H1 (cell line): Measurements from ENCODE around the gene GUCY2D. TPM values are rescaled to one million over a fixed set of nuclear protein-coding genes. Genes with fewer than 3 reads are reported as not detected.

ENCODE experiments used
- CTCF ChIA-PET: fragments of 300-600 bp; sonication (Branson Sonifier 250); formaldehyde crosslinking; loops from one replicate; lab custom pipeline; 2021; ENCODE audit not compliant: partially characterized antibody; lab: Charles Lee
- POLR2A ChIA-PET: fragments of 300-600 bp; sonication (Branson Sonifier 250); formaldehyde crosslinking; loops from one replicate; lab custom pipeline; 2021; ENCODE audit warnings: inconsistent platforms; ENCODE audit not compliant: partially characterized antibody; lab: Charles Lee
- DNase-seq, 2 experiments: peaks; one replicate each; pipeline versions ENCODE4 v3.0.0 to v3.0.0-alpha.2; 2010 to 2022; ENCODE audit warnings: low spot score in 2 of 2, low read depth in 1 of 2, mixed read lengths in 1 of 2
- FAIRE-seq: peaks from 2 replicates; lab custom pipeline; 2011; peaks lifted over from hg19 to GRCh38; lab: Jason Lieb, UNC
- H2AFZ ChIP-seq: 2 replicates; pipeline ENCODE4 v1.8.1; 2012; ENCODE audit warnings: low read length, inconsistent platforms
- H2AK5ac ChIP-seq: 2 replicates; pipeline ENCODE4 v1.6.1; 2013; ENCODE audit warnings: low read depth, low read length
- H2BK120ac ChIP-seq: replicated peaks from 2 replicates; pipeline ENCODE3; 2013; ENCODE audit warnings: low read depth, low read length, inconsistent platforms
- H2BK12ac ChIP-seq: 2 replicates; pipeline ENCODE4 v1.6.1; 2013; ENCODE audit warnings: low read depth, low read length
- H2BK15ac ChIP-seq: 2 replicates; pipeline ENCODE4 v1.6.1; 2013; ENCODE audit warnings: low read length
- H2BK20ac ChIP-seq: 2 replicates; pipeline ENCODE4 v1.6.1; 2013; ENCODE audit warnings: low read length
- H2BK5ac ChIP-seq: 2 replicates; pipeline ENCODE4 v1.6.1; 2013; ENCODE audit warnings: low read depth, low read length
- H3K14ac ChIP-seq: 2 replicates; pipeline ENCODE4 v1.6.1; 2013; ENCODE audit warnings: inconsistent platforms; ENCODE audit not compliant: insufficient read length
- H3K18ac ChIP-seq: 2 replicates; pipeline ENCODE4 v1.6.1; 2013; ENCODE audit warnings: low read length; ENCODE audit errors: extremely low read depth
- H3K23ac ChIP-seq: 2 replicates; pipeline ENCODE4 v1.6.1; 2013; ENCODE audit warnings: inconsistent platforms; ENCODE audit not compliant: insufficient read length
- H3K23me2 ChIP-seq: 2 replicates; pipeline ENCODE4 v1.6.1; 2013; ENCODE audit warnings: low read depth, low read length
- H3K27ac ChIP-seq: 2 replicates; pipeline ENCODE4 v1.6.1; 2011; ENCODE audit warnings: low read depth, low read length, inconsistent platforms
- H3K27me3 ChIP-seq, 4 experiments: replicated peaks in 1 of 4; 1 replicate in 1 of 4; 2 replicates in 3 of 4; pipeline versions ENCODE4 v1.6.1 to v1.8.1; 2011 to 2013; ENCODE audit warnings: low read length in 3 of 4, mild to moderate bottlenecking in 3 of 4, inconsistent platforms in 2 of 4, mixed read lengths in 2 of 4, moderate library complexity in 1 of 4; ENCODE audit not compliant: control insufficient read depth in 3 of 4, insufficient read depth in 3 of 4; ENCODE audit errors: extremely low read depth in 1 of 4
- H3K36me3 ChIP-seq, 4 experiments: 2 replicates each; pipeline versions ENCODE4 v1.6.1 to v1.8.1; 2011 to 2013; ENCODE audit warnings: mild to moderate bottlenecking in 4 of 4, low read length in 3 of 4, moderate library complexity in 2 of 4, control low read depth in 1 of 4, inconsistent platforms in 1 of 4; ENCODE audit not compliant: insufficient read depth in 4 of 4, control insufficient read depth in 2 of 4
- H3K4ac ChIP-seq: replicated peaks from 2 replicates; pipeline ENCODE3; 2013; ENCODE audit warnings: low read length, low read depth, mixed read lengths, inconsistent platforms; ENCODE audit not compliant: insufficient read length
- H3K4me1 ChIP-seq, 4 experiments: replicated peaks in 1 of 4; 1 replicate in 1 of 4; 2 replicates in 3 of 4; pipeline versions ENCODE4 v1.6.1 to v1.8.1; 2011 to 2013; ENCODE audit warnings: low read length in 3 of 4, inconsistent platforms in 2 of 4, mixed read lengths in 1 of 4; ENCODE audit not compliant: insufficient read depth in 4 of 4, control insufficient read depth in 3 of 4
- H3K4me2 ChIP-seq, 2 experiments: 2 replicates each; pipeline versions ENCODE4 v1.6.1 to v1.8.1; 2011 to 2013; ENCODE audit warnings: low read depth in 2 of 2, low read length in 2 of 2, control low read depth in 1 of 2, inconsistent platforms in 1 of 2, mild to moderate bottlenecking in 1 of 2; ENCODE audit not compliant: insufficient read depth in 1 of 2
- H3K4me3 ChIP-seq, 4 experiments: fragments of 200-600, 300-600 bp in 1 of 4; sonication (generic), shearing (Covaris generic), sonication (Bioruptor Twin) in 1 of 4; 2 replicates each; pipeline versions ENCODE4 v1.5.1 to v1.8.1; 2011 to 2016; ENCODE audit warnings: low read length in 4 of 4, low read depth in 3 of 4, control low read depth in 2 of 4, inconsistent platforms in 2 of 4, mild to moderate bottlenecking in 2 of 4, mixed read lengths in 1 of 4, moderate library complexity in 1 of 4; ENCODE audit not compliant: insufficient read depth in 2 of 4; ENCODE audit errors: extremely low read depth in 1 of 4
- H3K56ac ChIP-seq: replicated peaks from 2 replicates; pipeline ENCODE3; 2013; ENCODE audit warnings: low read depth, mild to moderate bottlenecking, mixed read lengths, low read length, inconsistent platforms; ENCODE audit not compliant: insufficient read length
- H3K79me1 ChIP-seq: 2 replicates; pipeline ENCODE4 v1.6.1; 2013; ENCODE audit warnings: low read depth, low read length, control low read depth
- H3K79me2 ChIP-seq, 2 experiments: 2 replicates each; pipeline versions ENCODE4 v1.6.1 to v1.8.1; 2012 to 2013; ENCODE audit warnings: low read length in 2 of 2, mild to moderate bottlenecking in 2 of 2, inconsistent platforms in 1 of 2; ENCODE audit not compliant: insufficient read depth in 2 of 2, control insufficient read depth in 1 of 2
- H3K9ac ChIP-seq, 4 experiments: replicated peaks in 1 of 4; 1 replicate in 1 of 4; 2 replicates in 3 of 4; pipeline versions ENCODE4 v1.6.1 to v1.8.1; 2011 to 2013; ENCODE audit warnings: low read depth in 3 of 4, low read length in 3 of 4, control low read depth in 2 of 4, mild to moderate bottlenecking in 2 of 4, moderate library complexity in 2 of 4, inconsistent platforms in 1 of 4; ENCODE audit errors: extremely low read depth in 1 of 4
- H3K9me3 ChIP-seq, 2 experiments: 2 replicates each; pipeline versions ENCODE4 v1.6.1 to v1.8.1; 2012 to 2013; ENCODE audit warnings: mild to moderate bottlenecking in 2 of 2, moderate library complexity in 2 of 2, control low read depth in 1 of 2, inconsistent platforms in 1 of 2, low read depth in 1 of 2, low read length in 1 of 2, mixed read lengths in 1 of 2; ENCODE audit not compliant: insufficient read depth in 2 of 2
- H4K20me1 ChIP-seq, 2 experiments: replicated peaks in 1 of 2; 2 replicates each; pipeline versions ENCODE3 to v1.8.1; 2011 to 2013; ENCODE audit warnings: inconsistent platforms in 2 of 2, low read length in 2 of 2, mild to moderate bottlenecking in 1 of 2; ENCODE audit not compliant: insufficient read depth in 2 of 2, control insufficient read depth in 1 of 2
- H4K5ac ChIP-seq: 2 replicates; pipeline ENCODE4 v1.6.1; 2013; ENCODE audit warnings: low read length, low read depth, mixed read lengths, inconsistent platforms; ENCODE audit not compliant: insufficient read length
- H4K8ac ChIP-seq: 2 replicates; pipeline ENCODE4 v1.8.0; 2013; ENCODE audit warnings: mild to moderate bottlenecking, moderate library complexity, low read length, inconsistent platforms; ENCODE audit not compliant: insufficient read depth; ENCODE audit errors: extremely low read depth
- H4K91ac ChIP-seq: replicated peaks from 2 replicates; pipeline ENCODE3; 2013; ENCODE audit warnings: low read length, mixed read lengths, inconsistent platforms; ENCODE audit not compliant: insufficient read length
- CEBPB ChIP-seq: IDR thresholded peaks from 2 replicates; pipeline ENCODE4 v1.6.1; 2012; ENCODE audit warnings: low read depth, low read length
- NRF1 ChIP-seq: IDR thresholded peaks from 2 replicates; pipeline ENCODE4 v1.6.1; 2011; ENCODE audit warnings: mild to moderate bottlenecking, low read depth, low read length, improper control_type of control experiment
- POU5F1 ChIP-seq: IDR thresholded peaks from 2 replicates; pipeline ENCODE4 v1.6.1; 2011; ENCODE audit warnings: low read depth, mild to moderate bottlenecking, low read length, moderate library complexity
- RFX5 ChIP-seq: IDR thresholded peaks from 2 replicates; pipeline ENCODE4 v1.6.1; 2011; ENCODE audit warnings: low read depth, low read length, improper control_type of control experiment, borderline replicate concordance
- SP4 ChIP-seq: IDR thresholded peaks from 2 replicates; pipeline ENCODE4 v1.6.1; 2012; ENCODE audit warnings: low read length, inconsistent platforms
- WGBS, 2 experiments: shearing (Covaris generic) in 1 of 2; methylation state at CpG; one replicate each; pipeline versions ENCODE4 v1.1.6 to v1.1.7; 2013 to 2015; ENCODE audit warnings: low lambda C conversion rate in 2 of 2, mixed read lengths in 2 of 2, inconsistent platforms in 1 of 2, low coverage in 1 of 2, missing lambda C conversion rate in 1 of 2; ENCODE audit not compliant: insufficient replicate concordance in 2 of 2, insufficient coverage in 1 of 2, insufficient read length in 1 of 2; ENCODE audit errors: extremely low coverage in 1 of 2, missing lambda C conversion rate in 1 of 2; 5-methylcytosine and 5-hydroxymethylcytosine counted together
- polyA plus RNA-seq, 7 experiments: library from polyadenylated mRNA; depleted of rRNA in 3 of 7; stranded (reverse) in 5 of 7; unstranded in 2 of 7; fragments of >200 nt in 5 of 7; fragments of 200-250 nt in 2 of 7; gene quantifications; 1 replicate in 5 of 7; 2 replicates in 1 of 7; 4 replicates in 1 of 7; pipeline versions ENCODE4 v1.2.1 to v1.2.3, GENCODE V29; 2011 to 2013; ENCODE audit warnings: missing spikeins in 2 of 7, mixed read lengths in 2 of 7
- total RNA-seq: library from RNA; stranded (reverse); fragmentation: NEBNext Ultra II Directional; extraction: Animal tissue kit (Norgen Biotek cat#: 25700); gene quantifications from 2 replicates; pipeline ENCODE4 v1.2.1, GENCODE V29; 2021
- TF ChIP-seq, protein P1 (sequence below): IDR thresholded peaks from 2 replicates; pipeline ENCODE4 v1.6.1; 2012; ENCODE audit warnings: inconsistent platforms
- TF ChIP-seq, protein P2 (sequence below): IDR thresholded peaks from 2 replicates; pipeline ENCODE4 v1.6.1; 2012; ENCODE audit warnings: low read length, inconsistent platforms

Gene GUCY2D
- total and polyA plus RNA-seq, 2 of the 8 experiments (the other 6 are each of a cell fraction or from before 2014, with no cell fraction given), result 0.20 to 0.48 TPM

DNA sequence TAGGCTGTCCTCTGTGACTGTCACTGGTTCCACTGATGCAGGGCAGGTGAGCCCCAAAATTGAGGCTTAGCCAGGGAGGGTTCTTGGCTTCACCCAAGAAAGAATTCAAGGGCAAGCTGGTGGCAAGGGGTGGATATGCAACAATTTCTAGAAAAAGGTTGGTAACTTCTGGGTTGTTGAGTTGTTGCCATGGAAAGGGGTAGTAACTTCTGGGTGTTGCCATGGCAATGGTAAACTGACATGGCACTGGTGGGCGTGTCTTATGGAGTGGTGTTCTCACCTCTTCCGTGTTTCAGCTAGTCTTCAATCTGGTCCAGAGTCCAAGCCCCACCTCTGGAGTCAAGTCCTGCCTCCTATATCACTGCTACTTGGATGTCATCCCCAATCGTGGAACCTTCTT, 9.5 kb upstream of the GUCY2D start:
- no peak overlapping the region for H3K4me3 ChIP-seq
- no peak overlapping the region for H3K4me2 ChIP-seq
- no peak overlapping the region for H3K27ac ChIP-seq
- no peak overlapping the region for H3K4ac ChIP-seq
- no peak overlapping the region for H2BK15ac ChIP-seq
- POLR2A ChIA-PET, result interaction anchor here (1.4 to 1.6 kb wide), 2 partner anchors 18 to 60 kb away, joined by 4 to 5 read pairs; no protein-coding TSS in a partner anchor
- CTCF ChIA-PET, result interaction anchor here (0.8 to 2.6 kb wide), 18 partner anchors 9 to 169 kb away, joined by 3 to 9 read pairs (median 5); partner anchors contain the start of genes ALOX15B, CNTROB, GUCY2D and TRAPPC1
- H2BK12ac ChIP-seq, result no peak overlapping the region
- FAIRE-seq (no peak), DNase-seq (no peak)
- H3K9me3 ChIP-seq, result no peaks in the 10 kb centered on the region
- 67% methylated on average over 3 of the region's 3 CpGs; no CpG with 5 or more reads in 1 of the 2 experiments for WGBS, 2 experiments
- peaks cover 5% of the 10 kb centered on the region; the same call in 1 of the 2 replicates for H3K23me2 ChIP-seq
- no peak overlapping the region for H3K23ac ChIP-seq
- H3K56ac ChIP-seq, result no peak overlapping the region
- no peak overlapping the region for H3K9ac ChIP-seq
- peaks cover 0 to 2% (median 0%) of the 10 kb centered on the region in 4 experiments; a peak in 1 of 7 replicates for H3K4me1 ChIP-seq
- H4K20me1 ChIP-seq, result peaks cover 0 to 4% of the 10 kb centered on the region in 2 experiments
- H2BK5ac ChIP-seq, result no peak overlapping the region
- no peak overlapping the region for H2BK20ac ChIP-seq
- H4K8ac ChIP-seq, result no peak overlapping the region
- H3K14ac ChIP-seq, result no peak overlapping the region
- H3K79me1 ChIP-seq, result no peaks in the 10 kb centered on the region
- H2AFZ ChIP-seq, result no peak overlapping the region
- no peak overlapping the region for H4K91ac ChIP-seq
- H2BK120ac ChIP-seq, result no peak overlapping the region
- H3K79me2 ChIP-seq, result no peaks in the 10 kb centered on the region
- no peaks in the 10 kb centered on the region for H3K36me3 ChIP-seq
- no peak overlapping the region for H2AK5ac ChIP-seq
- peaks cover 0 to 14% (median 8%) of the 10 kb centered on the region in 4 experiments; a peak in 4 of 7 replicates for H3K27me3 ChIP-seq
- H3K18ac ChIP-seq, result no peak overlapping the region
- H4K5ac ChIP-seq, result no peak overlapping the region
- TF ChIP-seq RFX5 (no peak), POU5F1 (no peak), CEBPB (no peak), NRF1 (no peak), SP4 (no peak)
- TF ChIP-seq, protein P1, sequence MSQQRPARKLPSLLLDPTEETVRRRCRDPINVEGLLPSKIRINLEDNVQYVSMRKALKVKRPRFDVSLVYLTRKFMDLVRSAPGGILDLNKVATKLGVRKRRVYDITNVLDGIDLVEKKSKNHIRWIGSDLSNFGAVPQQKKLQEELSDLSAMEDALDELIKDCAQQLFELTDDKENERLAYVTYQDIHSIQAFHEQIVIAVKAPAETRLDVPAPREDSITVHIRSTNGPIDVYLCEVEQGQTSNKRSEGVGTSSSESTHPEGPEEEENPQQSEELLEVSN, result no peak
- TF ChIP-seq, protein P2, sequence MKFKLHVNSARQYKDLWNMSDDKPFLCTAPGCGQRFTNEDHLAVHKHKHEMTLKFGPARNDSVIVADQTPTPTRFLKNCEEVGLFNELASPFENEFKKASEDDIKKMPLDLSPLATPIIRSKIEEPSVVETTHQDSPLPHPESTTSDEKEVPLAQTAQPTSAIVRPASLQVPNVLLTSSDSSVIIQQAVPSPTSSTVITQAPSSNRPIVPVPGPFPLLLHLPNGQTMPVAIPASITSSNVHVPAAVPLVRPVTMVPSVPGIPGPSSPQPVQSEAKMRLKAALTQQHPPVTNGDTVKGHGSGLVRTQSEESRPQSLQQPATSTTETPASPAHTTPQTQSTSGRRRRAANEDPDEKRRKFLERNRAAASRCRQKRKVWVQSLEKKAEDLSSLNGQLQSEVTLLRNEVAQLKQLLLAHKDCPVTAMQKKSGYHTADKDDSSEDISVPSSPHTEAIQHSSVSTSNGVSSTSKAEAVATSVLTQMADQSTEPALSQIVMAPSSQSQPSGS, result no peak
